ENCODE results near the gene LONRF3. TPM values are rescaled to one million over a fixed set of nuclear protein-coding genes. Genes with fewer than 3 reads are reported as not detected.

The LONRF3 gene
- total RNA-seq, 1 experiment from 2014 or later = not detected

DNA sequence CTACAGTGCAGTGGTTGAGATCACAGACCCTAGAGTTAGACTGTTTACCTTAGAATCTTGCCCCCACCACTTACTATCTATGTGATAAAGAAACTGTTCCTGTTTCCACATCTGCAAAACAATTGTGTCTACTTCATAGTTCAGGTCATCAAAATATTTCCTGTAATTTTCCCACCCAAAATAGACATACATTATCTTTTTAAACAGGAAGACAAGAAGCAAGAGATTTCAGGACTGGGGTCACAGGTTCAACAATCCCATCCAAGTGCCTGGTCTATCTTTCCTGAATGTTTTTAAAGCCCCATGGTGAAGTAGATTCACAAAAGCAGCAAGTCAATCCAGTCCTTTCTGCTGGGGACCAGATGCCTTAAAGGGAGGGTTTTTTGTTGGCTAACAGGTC, 56.6 kb downstream of the LONRF3 start:
- no peaks in the 10 kb centered on the region for H3K4me1 Mint-ChIP-seq
- no peak overlapping the region for H3K27ac Mint-ChIP-seq
- peaks cover 32% of the 10 kb centered on the region for H3K9me3 Mint-ChIP-seq
- H3K36me3 Mint-ChIP-seq = peaks cover 7% of the 10 kb centered on the region
- ChIA-PET CTCF (no interaction called here), POLR2A (no interaction called here)
- DNase-seq (ENCODE audit: low spot score) (no peak), ATAC-seq (no peak)
- H3K4me3 Mint-ChIP-seq = no peak overlapping the region
- H3K27me3 Mint-ChIP-seq (ENCODE audit: low read depth) = peaks cover 3% of the 10 kb centered on the region; the same call in 1 of the 2 replicates
- no peak for TF ChIP-seq ZNF423 (CRISPR knock-in tag; IDR thresholded peaks at IDR 0.05)
- no peak for TF ChIP-seq JUN (CRISPR knock-in tag; IDR thresholded peaks at IDR 0.05)
- no peak for TF ChIP-seq ZNF396 (CRISPR knock-in tag; IDR thresholded peaks at IDR 0.05; ENCODE audit: borderline replicate concordance)
- TF ChIP-seq ATF1 (CRISPR knock-in tag; IDR thresholded peaks at IDR 0.05) = no peak
- TF ChIP-seq MXD4 (CRISPR knock-in tag; IDR thresholded peaks at IDR 0.05; ENCODE audit: borderline replicate concordance) = no peak
- TF ChIP-seq, protein P1, sequence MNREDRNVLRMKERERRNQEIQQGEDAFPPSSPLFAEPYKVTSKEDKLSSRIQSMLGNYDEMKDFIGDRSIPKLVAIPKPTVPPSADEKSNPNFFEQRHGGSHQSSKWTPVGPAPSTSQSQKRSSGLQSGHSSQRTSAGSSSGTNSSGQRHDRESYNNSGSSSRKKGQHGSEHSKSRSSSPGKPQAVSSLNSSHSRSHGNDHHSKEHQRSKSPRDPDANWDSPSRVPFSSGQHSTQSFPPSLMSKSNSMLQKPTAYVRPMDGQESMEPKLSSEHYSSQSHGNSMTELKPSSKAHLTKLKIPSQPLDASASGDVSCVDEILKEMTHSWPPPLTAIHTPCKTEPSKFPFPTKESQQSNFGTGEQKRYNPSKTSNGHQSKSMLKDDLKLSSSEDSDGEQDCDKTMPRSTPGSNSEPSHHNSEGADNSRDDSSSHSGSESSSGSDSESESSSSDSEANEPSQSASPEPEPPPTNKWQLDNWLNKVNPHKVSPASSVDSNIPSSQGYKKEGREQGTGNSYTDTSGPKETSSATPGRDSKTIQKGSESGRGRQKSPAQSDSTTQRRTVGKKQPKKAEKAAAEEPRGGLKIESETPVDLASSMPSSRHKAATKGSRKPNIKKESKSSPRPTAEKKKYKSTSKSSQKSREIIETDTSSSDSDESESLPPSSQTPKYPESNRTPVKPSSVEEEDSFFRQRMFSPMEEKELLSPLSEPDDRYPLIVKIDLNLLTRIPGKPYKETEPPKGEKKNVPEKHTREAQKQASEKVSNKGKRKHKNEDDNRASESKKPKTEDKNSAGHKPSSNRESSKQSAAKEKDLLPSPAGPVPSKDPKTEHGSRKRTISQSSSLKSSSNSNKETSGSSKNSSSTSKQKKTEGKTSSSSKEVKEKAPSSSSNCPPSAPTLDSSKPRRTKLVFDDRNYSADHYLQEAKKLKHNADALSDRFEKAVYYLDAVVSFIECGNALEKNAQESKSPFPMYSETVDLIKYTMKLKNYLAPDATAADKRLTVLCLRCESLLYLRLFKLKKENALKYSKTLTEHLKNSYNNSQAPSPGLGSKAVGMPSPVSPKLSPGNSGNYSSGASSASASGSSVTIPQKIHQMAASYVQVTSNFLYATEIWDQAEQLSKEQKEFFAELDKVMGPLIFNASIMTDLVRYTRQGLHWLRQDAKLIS (CRISPR knock-in tag; IDR thresholded peaks at IDR 0.05; ENCODE audit: borderline replicate concordance) = no peak
- no peak for TF ChIP-seq TP53 (CRISPR knock-in tag; IDR thresholded peaks at IDR 0.05)
- no peak for TF ChIP-seq GABPB1 (CRISPR knock-in tag; IDR thresholded peaks at IDR 0.05)
- TF ChIP-seq, protein P2, sequence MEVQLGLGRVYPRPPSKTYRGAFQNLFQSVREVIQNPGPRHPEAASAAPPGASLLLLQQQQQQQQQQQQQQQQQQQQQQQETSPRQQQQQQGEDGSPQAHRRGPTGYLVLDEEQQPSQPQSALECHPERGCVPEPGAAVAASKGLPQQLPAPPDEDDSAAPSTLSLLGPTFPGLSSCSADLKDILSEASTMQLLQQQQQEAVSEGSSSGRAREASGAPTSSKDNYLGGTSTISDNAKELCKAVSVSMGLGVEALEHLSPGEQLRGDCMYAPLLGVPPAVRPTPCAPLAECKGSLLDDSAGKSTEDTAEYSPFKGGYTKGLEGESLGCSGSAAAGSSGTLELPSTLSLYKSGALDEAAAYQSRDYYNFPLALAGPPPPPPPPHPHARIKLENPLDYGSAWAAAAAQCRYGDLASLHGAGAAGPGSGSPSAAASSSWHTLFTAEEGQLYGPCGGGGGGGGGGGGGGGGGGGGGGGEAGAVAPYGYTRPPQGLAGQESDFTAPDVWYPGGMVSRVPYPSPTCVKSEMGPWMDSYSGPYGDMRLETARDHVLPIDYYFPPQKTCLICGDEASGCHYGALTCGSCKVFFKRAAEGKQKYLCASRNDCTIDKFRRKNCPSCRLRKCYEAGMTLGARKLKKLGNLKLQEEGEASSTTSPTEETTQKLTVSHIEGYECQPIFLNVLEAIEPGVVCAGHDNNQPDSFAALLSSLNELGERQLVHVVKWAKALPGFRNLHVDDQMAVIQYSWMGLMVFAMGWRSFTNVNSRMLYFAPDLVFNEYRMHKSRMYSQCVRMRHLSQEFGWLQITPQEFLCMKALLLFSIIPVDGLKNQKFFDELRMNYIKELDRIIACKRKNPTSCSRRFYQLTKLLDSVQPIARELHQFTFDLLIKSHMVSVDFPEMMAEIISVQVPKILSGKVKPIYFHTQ (CRISPR knock-in tag; IDR thresholded peaks at IDR 0.05) = no peak
- TF ChIP-seq, protein P3, sequence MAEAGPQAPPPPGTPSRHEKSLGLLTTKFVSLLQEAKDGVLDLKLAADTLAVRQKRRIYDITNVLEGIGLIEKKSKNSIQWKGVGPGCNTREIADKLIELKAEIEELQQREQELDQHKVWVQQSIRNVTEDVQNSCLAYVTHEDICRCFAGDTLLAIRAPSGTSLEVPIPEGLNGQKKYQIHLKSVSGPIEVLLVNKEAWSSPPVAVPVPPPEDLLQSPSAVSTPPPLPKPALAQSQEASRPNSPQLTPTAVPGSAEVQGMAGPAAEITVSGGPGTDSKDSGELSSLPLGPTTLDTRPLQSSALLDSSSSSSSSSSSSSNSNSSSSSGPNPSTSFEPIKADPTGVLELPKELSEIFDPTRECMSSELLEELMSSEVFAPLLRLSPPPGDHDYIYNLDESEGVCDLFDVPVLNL (CRISPR knock-in tag; IDR thresholded peaks at IDR 0.05; ENCODE audit: borderline replicate concordance, low read depth) = no peak
- TF ChIP-seq SP1 (CRISPR knock-in tag; conservative IDR thresholded peaks at IDR 0.05) = no peak

DNA sequence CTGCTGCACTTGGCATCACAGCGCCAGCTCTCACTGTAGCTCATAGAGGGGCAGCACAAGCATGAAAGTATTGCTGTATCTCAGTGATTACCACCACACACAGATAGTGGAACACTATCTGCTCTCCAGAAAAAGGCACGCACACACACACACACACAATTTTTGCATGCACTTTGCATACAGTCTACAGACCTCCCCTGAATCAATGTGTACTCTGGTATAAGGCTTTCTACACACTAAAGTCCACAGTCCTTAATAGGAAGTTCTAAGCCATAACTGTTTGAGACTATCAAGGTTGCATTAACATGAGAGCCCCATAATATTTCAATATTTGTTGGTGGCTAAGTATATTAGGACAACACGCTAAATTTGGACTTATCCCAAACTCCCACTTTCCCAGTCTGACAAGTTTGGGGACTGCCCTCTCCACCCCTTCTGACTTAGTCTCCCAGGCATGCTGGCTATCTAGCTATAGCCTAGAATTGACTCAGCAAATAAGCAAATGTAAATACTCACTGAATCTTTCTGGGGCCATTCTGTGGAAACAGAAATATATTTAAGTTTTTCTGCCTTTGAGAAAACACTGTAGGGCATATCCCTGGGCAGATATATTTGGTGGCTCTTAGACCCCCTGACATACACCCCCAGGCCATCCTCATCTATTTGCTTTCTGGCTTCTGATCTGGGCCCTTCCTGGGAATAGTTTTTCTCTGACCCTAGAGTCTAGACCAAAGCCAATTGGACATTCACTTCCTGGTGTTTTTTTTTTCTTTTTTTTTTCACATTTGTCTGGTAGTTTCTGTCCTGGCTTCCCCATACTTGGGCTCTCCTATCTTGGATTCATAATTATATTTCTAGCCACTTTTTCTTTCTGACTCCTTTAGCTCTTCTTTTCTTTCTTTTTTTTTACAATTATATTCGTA, 62.0 kb downstream of the LONRF3 start:
- CTCF ChIA-PET = no interaction called here
- peaks cover 24% of the 10 kb centered on the region for H3K9me3 Mint-ChIP-seq
- ATAC-seq = no peak
- peaks cover 7% of the 10 kb centered on the region for H3K36me3 Mint-ChIP-seq
- no peak overlapping the region for H3K27ac Mint-ChIP-seq
- DNase-seq (ENCODE audit: low spot score) = no peak
- H3K27me3 Mint-ChIP-seq (ENCODE audit: low read depth) = peaks cover 3% of the 10 kb centered on the region; the same call in 1 of the 2 replicates
- no peak overlapping the region for H3K4me3 Mint-ChIP-seq
- H3K4me1 Mint-ChIP-seq = peaks cover 4% of the 10 kb centered on the region; the same call in 1 of the 2 replicates
- POLR2A ChIA-PET = no interaction called here
- TF ChIP-seq MXD4 (CRISPR knock-in tag; IDR thresholded peaks at IDR 0.05; ENCODE audit: borderline replicate concordance) = no peak
- no peak for TF ChIP-seq CREB1 (CRISPR knock-in tag; IDR thresholded peaks at IDR 0.05)
- TF ChIP-seq, protein P1 (CRISPR knock-in tag; IDR thresholded peaks at IDR 0.05; ENCODE audit: borderline replicate concordance) = no peak
- TF ChIP-seq, protein P4, sequence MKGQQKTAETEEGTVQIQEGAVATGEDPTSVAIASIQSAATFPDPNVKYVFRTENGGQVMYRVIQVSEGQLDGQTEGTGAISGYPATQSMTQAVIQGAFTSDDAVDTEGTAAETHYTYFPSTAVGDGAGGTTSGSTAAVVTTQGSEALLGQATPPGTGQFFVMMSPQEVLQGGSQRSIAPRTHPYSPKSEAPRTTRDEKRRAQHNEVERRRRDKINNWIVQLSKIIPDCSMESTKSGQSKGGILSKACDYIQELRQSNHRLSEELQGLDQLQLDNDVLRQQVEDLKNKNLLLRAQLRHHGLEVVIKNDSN (CRISPR knock-in tag; IDR thresholded peaks at IDR 0.05) = no peak
- TF ChIP-seq NFATC4 (CRISPR knock-in tag; IDR thresholded peaks at IDR 0.05) = no peak
- no peak for TF ChIP-seq ZSCAN18 (CRISPR knock-in tag; IDR thresholded peaks at IDR 0.05)
- TF ChIP-seq FOXP1 (CRISPR knock-in tag; IDR thresholded peaks at IDR 0.05; ENCODE audit: borderline replicate concordance) = no peak
- TF ChIP-seq ATF6 (CRISPR knock-in tag; IDR thresholded peaks at IDR 0.05) = no peak
